Measurements from ENCODE around the gene CFAP74. TPM values are rescaled to one million over a fixed set of nuclear protein-coding genes. Genes with fewer than 3 reads are reported as not detected.

CFAP74 gene
- total and polyA plus RNA-seq, 2 donors (not counting 3 experiments of a cell fraction or from before 2014, with no cell fraction given), result not detected

DNA sequence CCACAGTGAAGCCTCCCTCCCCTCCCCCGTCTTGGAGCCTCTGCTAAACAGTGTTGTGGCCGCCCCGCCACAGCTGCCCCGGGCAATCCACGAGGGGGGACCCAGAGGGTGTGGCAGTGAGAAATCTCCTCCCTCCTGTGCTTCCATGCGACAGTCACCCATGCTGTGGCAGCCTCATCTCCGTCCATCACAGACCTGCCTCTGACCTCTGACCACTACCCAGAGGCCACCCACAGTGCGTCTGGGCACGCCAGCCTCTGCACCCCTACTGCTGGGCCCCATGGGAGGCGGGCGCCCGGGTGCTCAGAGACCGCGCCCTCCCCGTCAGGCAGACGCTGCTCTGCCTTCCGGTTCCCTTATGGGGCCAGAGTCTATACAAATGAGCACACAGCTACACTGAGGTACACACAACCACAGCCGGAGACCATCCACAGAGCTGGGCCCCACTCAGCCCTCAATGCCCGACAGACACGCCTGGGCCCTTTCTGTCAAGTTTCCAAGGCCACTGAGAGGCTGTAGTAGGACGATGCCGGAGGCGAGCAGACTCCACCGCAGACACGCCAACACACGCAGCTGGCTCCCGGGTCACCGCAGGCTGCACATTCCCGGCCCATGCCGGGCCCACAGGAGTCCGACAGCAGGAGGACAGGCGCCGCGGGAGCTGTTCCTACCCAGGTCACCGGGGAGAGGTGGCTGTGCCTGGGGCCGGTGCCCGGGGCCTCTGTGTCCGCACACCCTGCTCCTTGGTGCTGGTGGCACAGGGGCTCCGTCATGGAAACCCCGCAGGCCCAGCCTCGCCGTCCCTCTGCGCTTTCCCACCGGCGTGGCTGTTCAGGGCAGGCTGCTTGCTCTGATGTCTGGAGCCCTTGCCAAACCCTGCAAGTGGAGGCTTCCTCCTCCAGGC is 60.6 kb downstream of the CFAP74 start:
- no peaks in the 10 kb centered on the region for H3K4me1 ChIP-seq (ENCODE audit: control insufficient read depth, extremely low read depth, insufficient read depth, low read length)
- TF ChIP-seq POLR2AphosphoS5 (IDR thresholded peaks at IDR 0.05; ENCODE audit: insufficient read depth, low read depth, low read length), result no peak
- TF ChIP-seq EZH2 (IDR thresholded peaks at IDR 0.05; ENCODE audit: borderline replicate concordance, low read depth, low read length, severe bottlenecking), result no peak
- TF ChIP-seq FOS (IDR thresholded peaks at IDR 0.05; ENCODE audit: borderline replicate concordance, insufficient read depth, low read length), result no peak
- no peak for TF ChIP-seq GATA2 (IDR thresholded peaks at IDR 0.05; ENCODE audit: insufficient read depth, insufficient read length, low read depth, low read length)
- TF ChIP-seq CTCF (IDR thresholded peaks at IDR 0.05; ENCODE audit: extremely low read depth in 1 of 2, insufficient read depth in 1 of 2, low read depth in 1 of 2, low read length in 2 of 2), result no peak
- TF ChIP-seq MYC (IDR thresholded peaks at IDR 0.05; ENCODE audit: low read depth, low read length), result no peak
- TF ChIP-seq JUN (IDR thresholded peaks at IDR 0.05; ENCODE audit: borderline replicate concordance, insufficient read depth, insufficient read length, low read depth), result no peak
- intact Hi-C loops (cut with micrococcal nuclease), result no loop called here
- no peak overlapping the region for H3K9ac ChIP-seq (replicated peaks; ENCODE audit: extremely low read depth, insufficient read depth, low read length)
- no peaks in the 10 kb centered on the region for H3K9me3 ChIP-seq (replicated peaks; ENCODE audit: control insufficient read depth, insufficient read depth, low read length)
- H3K27ac ChIP-seq (ENCODE audit: insufficient read depth, low read depth, low read length), result no peak overlapping the region
- ChIA-PET CTCF (interaction anchor here (1.5 to 3.3 kb wide), 3 partner anchors 13 to 197 kb away, joined by 5 to 44 read pairs (median 7); no protein-coding TSS in a partner anchor), POLR2A (no interaction called here)
- no peak overlapping the region for H3K4me2 ChIP-seq (ENCODE audit: insufficient read depth, low read length)
- FAIRE-seq, result no peak
- DNase-seq (ENCODE audit: low read depth, low spot score), result no peak
- no peaks in the 10 kb centered on the region for H3K27me3 ChIP-seq (ENCODE audit: control insufficient read depth in 2 of 2, insufficient read depth in 2 of 2, low read length in 2 of 2)
- no peak overlapping the region for H2AFZ ChIP-seq (ENCODE audit: low read depth, low read length)
- no peaks in the 10 kb centered on the region for H3K79me2 ChIP-seq (ENCODE audit: control insufficient read depth, insufficient read depth, low read length)
- H3K36me3 ChIP-seq (ENCODE audit: control insufficient read depth in 2 of 2, extremely low read depth in 1 of 2, insufficient read depth in 2 of 2, low read length in 2 of 2), result no peaks in the 10 kb centered on the region
- BruUV-seq (replicated peaks), result no TSS peak
- no peaks in the 10 kb centered on the region for H3K9me1 ChIP-seq (replicated peaks; ENCODE audit: control insufficient read depth, extremely low read depth, insufficient read depth, low read length)
- H4K20me1 ChIP-seq (replicated peaks; ENCODE audit: control insufficient read depth, extremely low read depth, insufficient read depth, low read length), result no peaks in the 10 kb centered on the region
- H3K4me3 ChIP-seq (replicated peaks in 1 of 3; ENCODE audit: insufficient read depth in 1 of 3, low read depth in 1 of 3, low read length in 3 of 3), result no peak overlapping the region
- dilution Hi-C loops (cut with MboI; ENCODE audit: extremely low pct_ligation_motif_present, low sequenced_read_pairs), result no loop called here

Measured in endothelial cell of umbilical vein (primary cell).